Smooth muscle cell (in vitro differentiated cells): ENCODE measurements around the gene USP11. TPM values are rescaled to one million over a fixed set of nuclear protein-coding genes. Genes with fewer than 3 reads are reported as not detected.

Experiments
- DNase-seq: peaks from one replicate; lab custom pipeline; 2025; ENCODE audit not compliant: unreplicated experiment; lab: John Stamatoyannopoulos, UW
- H2AFZ ChIP-seq: fragments of 200-600 bp; sonication (generic); 2 replicates; pipeline ENCODE4 v1.6.0; 2016; ENCODE audit warnings: antibody characterized with exemption, low read depth, mild to moderate bottlenecking
- H3F3A ChIP-seq: fragments of 200-600 bp; sonication (generic); 2 replicates; pipeline ENCODE4 v1.6.0; 2017; ENCODE audit warnings: antibody characterized with exemption, low read depth
- H3K27ac ChIP-seq: fragments of 200-600 bp; sonication (generic); 2 replicates; pipeline ENCODE4 v1.5.1; 2016; ENCODE audit warnings: low read depth, mild to moderate bottlenecking
- H3K27me3 ChIP-seq: fragments of 200-600 bp; sonication (generic); 2 replicates; pipeline ENCODE4 v1.6.1; 2016; ENCODE audit warnings: low read depth, mild to moderate bottlenecking
- H3K36me3 ChIP-seq: fragments of 200-600 bp; sonication (generic); 2 replicates; pipeline ENCODE4 v1.5.1; 2016; ENCODE audit warnings: low read depth
- H3K4me1 ChIP-seq: fragments of 200-600 bp; sonication (generic); 2 replicates; pipeline ENCODE4 v1.5.1; 2016; ENCODE audit warnings: low read depth
- H3K4me2 ChIP-seq: fragments of 200-600 bp; sonication (generic); 2 replicates; pipeline ENCODE4 v1.6.0; 2016; ENCODE audit warnings: mild to moderate bottlenecking
- H3K4me3 ChIP-seq: fragments of 200-600 bp; sonication (generic); 2 replicates; pipeline ENCODE4 v1.5.1; 2016; ENCODE audit warnings: mild to moderate bottlenecking
- H3K79me2 ChIP-seq: fragments of 200-600 bp; sonication (generic); 2 replicates; pipeline ENCODE4 v1.6.0; 2016; ENCODE audit warnings: low read depth, mild to moderate bottlenecking
- H3K9ac ChIP-seq: fragments of 200-600 bp; sonication (generic); 2 replicates; pipeline ENCODE4 v1.6.0; 2016; ENCODE audit warnings: low read depth
- H3K9me3 ChIP-seq: fragments of 200-600 bp; sonication (generic); replicated peaks from 2 replicates; pipeline ENCODE4 v1.5.1; 2016; ENCODE audit warnings: low read depth
- H4K20me1 ChIP-seq: fragments of 200-600 bp; sonication (generic); 2 replicates; pipeline ENCODE4 v1.6.0; 2016; ENCODE audit warnings: low read depth
- CTCF ChIP-seq: fragments of 200-600 bp; sonication (generic); IDR thresholded peaks from 2 replicates; pipeline ENCODE4 v1.5.1; 2017; ENCODE audit warnings: borderline replicate concordance, mild to moderate bottlenecking, antibody characterized with exemption; ENCODE audit not compliant: insufficient read depth, poor library complexity, severe bottlenecking
- WGBS: methylation state at CpG from one replicate; pipeline ENCODE4 v1.1.7; 2016; ENCODE audit warnings: low lambda C conversion rate; 5-methylcytosine and 5-hydroxymethylcytosine counted together
- polyA plus RNA-seq: library from polyadenylated mRNA; unstranded; fragments of >200 nt; fragmentation: Nextera tagmentation; extraction: Ambion mirVana; gene quantifications from 2 replicates; pipeline ENCODE4 v1.2.1, GENCODE V29; 2016
- total RNA-seq: library from RNA; depleted of rRNA; stranded (reverse); fragments of >200 nt; gene quantifications from 2 replicates; pipeline ENCODE4 v1.2.3, GENCODE V29; 2014

USP11 gene
- total and polyA plus RNA-seq, 2 experiments from 2014 or later, result 84.0 to 221 TPM

- H3K9ac ChIP-seq, result no peak overlapping the region
- no peaks in the 10 kb centered on the region for H3K4me1 ChIP-seq
- no peak for DNase-seq
- H3K36me3 ChIP-seq, result peaks cover 29% of the 10 kb centered on the region
- TF ChIP-seq CTCF, result no peak
- H3K27ac ChIP-seq, result no peak overlapping the region
- H2AFZ ChIP-seq, result no peak overlapping the region
- WGBS, result 96% methylated on average over 16 of the region's 16 CpGs
- peaks cover 35% of the 10 kb centered on the region for H3F3A ChIP-seq
- H3K4me3 ChIP-seq, result no peak overlapping the region
- H4K20me1 ChIP-seq, result peaks cover 56% of the 10 kb centered on the region
- H3K79me2 ChIP-seq, result no peaks in the 10 kb centered on the region
- H3K4me2 ChIP-seq, result no peak overlapping the region
- no peaks in the 10 kb centered on the region for H3K27me3 ChIP-seq
- no peaks in the 10 kb centered on the region for H3K9me3 ChIP-seq
These were observed 23.1 kb upstream of the USP11 start for GRCh38 chrX:47209508-47210238.

- Histone ChIP-seq H3K36me3 (peaks cover 24% of the 10 kb centered on the region), H3K4me3 (no peak overlapping the region), H3K27me3 (no peaks in the 10 kb centered on the region), H3K9ac (no peak overlapping the region), H3K27ac (no peak overlapping the region), H3K79me2 (no peaks in the 10 kb centered on the region), H3K9me3 (no peaks in the 10 kb centered on the region), H3F3A (peaks cover 45% of the 10 kb centered on the region), H4K20me1 (peaks cover 44% of the 10 kb centered on the region), H2AFZ (no peak overlapping the region), H3K4me1 (no peaks in the 10 kb centered on the region), H3K4me2 (no peak overlapping the region)
- DNase-seq, result no peak
- TF ChIP-seq CTCF, result no peak
- 98% methylated on average over 15 of the region's 15 CpGs for WGBS
These were observed 22.0 kb upstream of the USP11 start for GRCh38 chrX:47210661-47211425.

GRCh38 chrX:47212381-47213293 lies 20.2 kb upstream of the USP11 start:
- WGBS, result 95% methylated on average over 12 of the region's 12 CpGs
- Histone ChIP-seq H2AFZ (no peak overlapping the region), H3K4me2 (no peak overlapping the region), H3K4me3 (no peak overlapping the region), H3K27ac (no peak overlapping the region), H3F3A (peaks cover 51% of the 10 kb centered on the region), H3K9ac (no peak overlapping the region), H3K9me3 (no peaks in the 10 kb centered on the region), H4K20me1 (peaks cover 28% of the 10 kb centered on the region), H3K4me1 (peaks cover 9% of the 10 kb centered on the region), H3K27me3 (no peaks in the 10 kb centered on the region), H3K36me3 (peaks cover 15% of the 10 kb centered on the region), H3K79me2 (no peaks in the 10 kb centered on the region)
- DNase-seq, result no peak
- TF ChIP-seq CTCF, result no peak
